DMS79 treated with DMSO at 0.1 percent for 48 hours (cell line): ENCODE measurements around the gene ARX.

Experiments used
- DNase-seq: peaks from one replicate; lab custom pipeline; 2025; lab: John Stamatoyannopoulos, UW

The ARX gene

DNA sequence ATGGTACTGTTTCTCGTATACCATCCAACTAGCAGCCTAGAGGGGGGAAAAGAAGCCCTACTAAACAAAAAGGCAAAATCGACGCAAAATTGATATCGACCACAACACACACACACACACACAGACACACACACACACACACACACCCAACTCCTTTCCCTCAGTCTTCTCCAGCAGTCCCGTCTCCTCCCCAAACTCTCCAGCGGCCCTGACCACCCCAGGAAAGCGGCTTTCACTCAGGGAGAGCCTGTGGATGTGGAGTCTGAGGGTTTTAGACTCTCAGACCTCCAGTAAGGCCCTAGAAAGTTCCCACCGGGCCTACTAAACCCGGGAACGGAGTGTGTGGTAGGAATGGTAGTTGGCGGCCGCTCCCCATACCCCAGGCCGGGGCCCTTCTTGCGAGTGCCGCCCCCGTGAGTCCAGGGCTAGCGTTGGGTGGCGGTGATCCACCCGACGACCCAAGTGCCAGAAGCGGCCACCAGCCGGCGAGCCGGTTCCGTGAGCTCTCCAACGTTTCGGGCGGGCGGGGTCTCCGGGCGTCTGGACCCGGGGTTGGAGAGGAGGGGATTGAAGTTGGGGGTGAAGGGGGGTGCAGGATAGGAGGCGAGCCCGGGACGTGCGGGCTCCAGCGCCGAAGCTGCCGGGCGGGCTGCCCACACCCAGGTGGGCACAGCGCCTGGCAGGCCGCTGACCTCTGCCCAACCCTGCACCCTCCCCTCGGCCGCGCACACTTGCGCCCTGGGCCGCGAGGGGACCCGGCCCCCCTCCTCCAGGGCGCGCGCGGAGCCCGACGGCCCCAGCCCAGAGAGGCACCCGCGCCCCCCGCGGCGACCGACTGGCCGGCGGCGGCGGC, 13.7 kb downstream of the ARX start:
- DNase-seq = no peak

DNA sequence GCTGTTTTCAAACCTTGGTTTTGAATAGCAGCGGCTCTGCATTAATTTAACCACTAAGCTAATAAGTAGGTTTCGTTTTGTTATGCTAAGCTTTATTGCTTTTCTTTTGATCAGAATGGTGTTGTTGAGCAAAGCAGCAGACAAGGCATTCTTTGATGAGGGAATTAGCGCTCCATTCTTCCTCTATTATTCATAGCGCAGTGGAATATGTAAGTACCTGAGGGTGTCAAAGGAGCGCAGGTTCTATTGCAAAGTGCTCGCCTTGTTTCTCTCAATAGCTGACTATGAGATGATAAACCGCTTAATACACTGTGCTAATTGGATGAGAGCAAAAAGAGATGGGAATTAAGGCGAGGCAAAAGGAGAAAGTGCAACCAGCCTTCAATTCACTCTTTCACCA, 16.3 kb downstream of the ARX start:
- DNase-seq = no peak

DNA sequence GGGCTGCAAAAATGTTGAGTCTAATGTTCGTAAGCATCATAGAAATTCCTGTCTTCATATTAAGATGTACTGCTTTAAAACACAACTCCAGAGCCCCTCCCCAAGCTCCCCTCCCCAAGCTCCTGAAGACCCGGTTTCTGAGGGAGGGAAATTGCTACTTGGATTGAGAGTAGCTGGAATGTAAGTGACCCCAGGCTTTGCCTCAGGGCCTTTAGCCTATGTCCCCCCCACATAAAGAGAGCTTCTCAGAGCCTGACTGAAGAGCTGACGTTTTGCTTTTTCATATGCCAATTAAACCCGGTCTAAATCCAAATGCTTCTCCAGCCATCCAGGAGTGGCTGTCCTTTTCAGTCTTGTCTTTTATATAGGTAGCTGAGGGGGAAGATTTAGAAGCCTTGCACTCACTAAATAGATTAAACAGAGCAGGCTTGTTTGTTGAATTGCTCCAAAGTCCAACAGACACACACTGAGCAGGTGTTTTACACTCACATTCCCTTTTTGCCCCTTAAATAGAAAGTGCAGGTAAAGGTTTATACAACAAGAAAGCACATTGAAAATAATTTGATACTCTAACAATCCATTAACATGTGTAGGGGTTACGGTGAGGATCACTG, 19.6 kb downstream of the ARX start:
- DNase-seq = no peak

DNA sequence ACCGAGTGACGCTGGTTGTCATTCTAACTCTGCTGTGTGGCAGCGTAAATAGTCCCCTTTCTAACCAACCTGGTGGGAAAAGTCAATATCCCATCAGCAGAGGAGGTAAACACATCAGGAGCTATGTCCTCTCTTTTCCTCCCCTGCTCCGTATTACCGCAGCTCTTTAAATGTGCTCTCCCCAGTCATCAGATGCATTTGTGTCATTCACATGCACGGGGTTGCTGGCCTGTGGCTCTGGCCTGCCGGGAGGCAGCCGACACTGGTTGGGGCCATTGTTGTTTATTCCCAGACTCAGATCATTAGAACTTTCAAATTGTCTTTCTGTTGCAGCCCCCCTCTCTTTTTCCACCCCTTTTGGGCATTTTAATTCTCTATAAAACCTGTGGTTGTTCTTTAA, 21.9 kb downstream of the ARX start:
- DNase-seq = no peak

DNA sequence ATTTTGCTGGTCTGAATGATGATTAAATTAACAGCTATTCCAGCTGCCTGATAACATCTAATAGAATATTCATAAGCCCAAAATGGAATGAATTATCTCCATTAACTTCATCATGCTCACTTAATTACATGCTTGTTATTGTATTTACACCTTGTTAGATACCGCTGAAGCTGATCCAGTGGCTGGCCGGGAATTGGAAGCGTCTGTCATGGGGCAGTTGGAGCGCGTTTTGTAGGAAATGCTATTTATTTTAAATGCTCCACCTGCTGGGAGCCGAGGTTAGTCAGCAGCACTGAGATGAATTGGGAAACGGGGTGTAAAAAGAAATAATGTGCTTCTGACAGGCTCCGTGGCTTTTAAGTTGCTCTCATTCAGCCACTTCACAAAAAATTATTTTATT, 25.2 kb downstream of the ARX start:
- no peak for DNase-seq

DNA sequence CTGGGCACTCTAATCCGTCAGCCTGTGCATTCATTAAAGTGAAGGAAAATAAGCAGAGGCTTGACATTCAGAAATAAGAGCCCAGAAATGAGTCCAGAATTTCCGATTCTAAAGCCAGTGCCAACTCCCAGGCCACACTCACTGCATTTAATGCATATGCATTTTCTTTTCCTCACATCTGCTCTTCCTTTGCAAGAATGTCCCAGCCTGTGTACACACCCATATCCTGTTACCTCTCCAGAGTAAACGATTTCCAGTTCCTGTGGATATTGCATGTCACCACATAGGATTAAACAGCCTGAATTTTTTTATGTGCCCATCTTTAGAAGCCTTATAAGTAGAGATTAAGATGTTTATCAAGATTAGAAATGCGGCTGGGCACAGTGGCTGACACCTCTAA, 27.5 kb downstream of the ARX start:
- DNase-seq = no peak

DNA sequence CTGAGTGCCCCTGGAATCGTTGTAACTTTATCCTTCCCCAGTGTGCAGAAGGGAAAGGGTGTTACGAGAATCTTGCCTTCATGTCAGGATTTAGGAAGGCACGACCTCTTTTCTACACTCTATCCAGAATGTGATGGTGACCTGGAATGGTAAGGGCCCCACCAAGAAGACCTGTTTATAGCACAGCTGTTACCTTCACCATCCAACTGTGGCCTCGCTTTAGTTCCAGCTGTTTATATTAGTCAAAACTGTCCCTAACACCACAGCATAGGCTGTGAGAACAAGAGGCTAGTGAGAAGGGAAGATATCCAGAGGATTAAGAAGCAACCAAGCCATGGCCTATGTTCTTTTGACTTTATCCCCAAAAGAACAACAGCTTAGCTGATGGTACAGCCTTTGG, 28.0 kb downstream of the ARX start:
- no peak for DNase-seq

DNA sequence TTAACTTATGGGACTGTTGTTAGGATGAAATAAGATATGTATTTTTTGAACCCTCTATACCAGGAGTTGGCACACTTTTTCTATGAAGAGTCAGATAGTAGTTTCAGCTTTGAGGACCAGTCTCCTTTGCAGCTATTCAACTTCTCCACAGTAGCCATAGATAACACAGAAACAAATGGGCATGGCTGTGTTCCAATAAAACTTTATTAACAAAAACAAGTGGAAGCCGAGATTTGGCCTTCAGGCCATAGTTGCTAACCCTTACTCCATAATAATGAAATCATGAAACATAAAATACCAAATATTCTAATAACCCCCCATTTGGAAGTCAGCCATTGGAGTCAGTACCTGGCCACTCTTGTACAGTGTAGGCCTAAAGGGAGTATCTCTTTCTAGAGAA, 30.6 kb downstream of the ARX start:
- DNase-seq = no peak

DNA sequence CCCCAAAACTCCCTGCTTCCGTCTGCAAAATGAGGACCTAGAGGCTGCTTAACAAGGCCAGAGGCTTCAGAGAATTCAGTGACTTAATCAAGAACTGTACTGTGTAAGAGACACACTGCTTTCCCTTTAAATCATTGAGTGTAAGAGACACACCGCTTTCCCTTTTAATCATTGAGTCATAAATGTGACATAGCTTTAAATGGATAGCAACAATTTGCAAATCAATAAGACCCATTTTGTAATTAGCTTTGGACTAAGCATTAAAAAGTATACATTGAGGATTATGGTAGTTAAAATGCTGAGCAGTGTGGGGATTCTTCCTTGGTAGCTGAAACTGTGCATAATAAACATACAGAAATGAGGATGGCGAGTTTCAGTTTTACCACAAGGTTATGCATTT, 31.8 kb downstream of the ARX start:
- no peak for DNase-seq

DNA sequence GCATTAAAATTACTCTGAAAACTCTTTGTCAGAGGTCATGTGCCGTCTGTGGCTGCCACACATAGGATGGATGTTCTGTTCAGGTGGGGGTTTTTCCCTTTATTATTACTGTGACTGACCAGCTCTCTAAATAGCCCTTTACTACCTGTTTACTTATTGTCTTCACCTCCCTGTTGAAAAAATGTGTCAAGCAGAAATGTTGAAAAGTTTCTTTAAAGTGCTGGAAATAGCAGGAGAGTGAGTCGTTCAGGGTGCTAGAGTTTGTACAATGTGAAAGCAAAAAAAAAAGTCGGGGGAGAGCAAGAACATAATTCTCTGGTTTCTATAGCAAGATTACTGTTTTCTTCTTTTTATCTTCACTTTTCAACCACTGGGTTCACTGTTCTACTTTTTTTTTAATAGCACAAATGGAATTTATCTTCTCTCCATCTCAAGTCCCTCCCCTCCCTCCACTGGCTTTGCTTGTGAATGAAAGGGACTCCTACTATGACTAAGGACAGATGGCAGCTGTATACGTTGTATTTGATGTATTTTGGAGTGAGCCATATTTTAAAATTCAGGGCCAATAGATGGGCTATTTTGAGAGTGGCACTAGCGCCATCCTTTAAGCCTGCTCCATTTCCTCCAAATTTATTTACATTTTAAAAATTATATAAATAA, 33.3 kb downstream of the ARX start:
- no peak for DNase-seq

DNA sequence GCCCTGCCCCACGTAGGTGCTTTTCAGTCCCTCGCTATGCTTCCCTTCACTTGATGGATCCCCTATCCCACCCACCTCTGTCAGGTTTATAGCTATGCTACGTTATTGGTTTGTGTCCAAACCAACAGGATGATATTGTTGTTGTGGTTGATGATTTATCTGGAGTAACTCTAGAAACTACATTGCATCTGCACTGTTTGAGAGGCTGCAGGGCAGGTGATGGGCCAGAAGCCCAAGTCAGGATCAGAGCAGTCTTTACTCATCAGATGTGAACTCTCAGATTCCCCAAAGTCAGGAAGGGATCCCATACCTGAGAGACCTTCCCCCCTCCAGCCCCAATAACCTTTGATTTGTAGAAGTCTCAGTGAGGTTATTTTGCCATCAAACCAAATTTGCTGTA, 34.7 kb downstream of the ARX start:
- DNase-seq = no peak

DNA sequence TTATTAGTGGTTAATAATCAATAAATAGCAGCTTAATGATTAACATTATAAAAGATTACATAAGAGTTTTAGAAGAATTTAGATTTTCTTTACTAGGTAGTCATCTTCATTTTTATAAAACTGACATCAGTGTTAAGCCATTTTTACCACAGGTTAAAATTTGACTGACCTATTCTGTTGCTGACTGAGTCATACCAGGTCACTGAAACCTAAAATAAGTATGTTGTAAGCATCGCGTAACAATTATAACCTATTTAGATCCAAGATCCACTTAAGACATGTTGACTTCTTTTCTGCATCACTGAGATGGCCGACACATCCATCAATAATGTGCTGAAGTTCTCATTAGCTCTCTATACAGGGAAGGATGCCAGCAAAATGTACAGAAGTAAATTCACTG, 36.7 kb downstream of the ARX start:
- DNase-seq = no peak

DNA sequence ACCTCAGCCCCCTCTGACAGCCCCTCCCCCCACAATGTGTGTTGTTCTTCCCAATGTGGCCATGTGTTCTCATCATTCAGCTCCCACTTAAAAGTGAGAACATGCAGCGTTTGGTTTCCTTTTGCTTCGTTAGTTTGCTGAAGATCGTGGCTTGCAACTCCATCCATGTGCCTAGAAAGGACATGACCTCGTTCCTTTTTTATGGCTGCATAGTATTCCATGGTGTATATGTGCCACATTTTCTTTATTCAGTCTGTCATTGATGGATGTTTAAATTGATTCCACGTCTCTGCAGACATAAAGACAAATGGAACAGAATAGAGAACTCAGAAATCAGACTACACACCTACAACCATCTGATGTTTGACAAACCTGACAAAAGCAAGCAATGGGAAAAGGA, 46.0 kb downstream of the ARX start:
- DNase-seq = no peak

DNA sequence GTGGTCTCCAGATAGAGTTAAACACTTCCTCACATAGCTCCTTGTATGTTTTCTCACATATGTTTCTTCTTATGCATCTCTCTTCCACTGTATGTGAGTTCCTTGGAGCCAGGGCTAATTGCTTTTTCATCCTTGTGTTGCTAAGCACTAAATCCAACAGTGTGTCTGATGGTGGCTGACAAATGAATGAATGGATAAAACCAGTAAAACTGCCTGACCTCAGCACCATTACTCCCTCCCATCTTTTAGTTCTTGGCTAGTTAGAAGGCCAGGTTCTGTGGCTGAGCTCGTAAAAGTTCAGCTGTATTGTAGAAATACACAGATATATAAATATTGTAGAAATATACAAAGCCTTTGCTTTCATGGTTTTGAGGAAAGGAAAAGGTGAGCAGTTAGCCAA, 50.4 kb downstream of the ARX start:
- no peak for DNase-seq

DNA sequence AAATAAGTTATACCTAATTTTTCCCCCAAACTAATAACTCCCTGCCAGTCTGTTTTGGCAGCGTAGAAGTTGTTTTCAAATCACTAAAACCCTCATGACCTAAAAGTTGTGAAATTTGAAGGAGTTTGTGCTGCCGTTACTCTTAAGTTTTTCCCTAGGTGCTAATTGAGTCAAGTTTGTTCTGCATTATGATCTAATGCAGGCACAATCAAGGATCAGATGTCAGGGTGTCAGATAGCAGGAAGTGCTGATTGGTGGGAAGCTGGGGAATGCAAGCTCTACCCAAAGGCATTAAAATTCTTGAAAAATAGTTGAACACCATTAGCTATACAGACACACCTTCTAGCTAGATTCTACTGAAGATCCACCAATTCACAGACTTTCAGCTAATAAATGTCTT, 51.9 kb downstream of the ARX start:
- no peak for DNase-seq

DNA sequence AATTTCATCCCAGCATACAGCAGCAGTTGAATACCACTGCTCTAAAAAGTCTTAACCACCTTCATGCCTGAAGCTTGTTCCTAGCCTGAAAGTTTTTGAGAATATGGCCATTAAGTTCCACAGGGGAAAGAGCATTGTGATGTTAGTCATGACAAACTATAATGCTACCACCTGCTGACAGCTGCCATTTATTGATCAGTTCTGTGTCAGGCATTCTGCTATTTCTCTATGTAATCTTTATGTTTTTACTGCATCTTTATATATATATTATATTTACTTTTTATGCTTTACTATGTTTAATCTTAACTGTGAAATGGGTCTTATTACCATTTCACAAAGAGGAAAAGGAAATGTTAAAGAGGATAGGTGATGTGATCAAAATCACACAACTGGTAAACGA, 54.0 kb downstream of the ARX start:
- no peak for DNase-seq

DNA sequence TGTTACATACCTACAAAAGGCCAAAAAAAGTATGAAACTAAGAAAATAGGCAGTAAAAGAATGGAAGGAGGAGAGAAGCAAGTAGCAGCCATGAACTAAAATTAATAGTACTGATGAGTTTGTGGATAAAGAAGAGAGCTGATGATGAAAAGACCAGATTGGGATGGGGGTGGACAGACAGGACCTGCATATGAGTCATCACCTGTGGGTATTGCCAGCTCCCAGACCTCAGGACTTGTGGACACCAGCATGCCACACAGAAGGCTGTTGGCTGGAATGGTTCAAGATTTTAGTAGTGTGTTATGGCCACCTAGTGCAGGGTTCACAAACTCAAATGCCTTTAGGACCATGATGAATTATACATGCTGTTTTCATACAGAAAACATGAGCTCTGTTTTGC, 58.9 kb downstream of the ARX start:
- DNase-seq = no peak

DNA sequence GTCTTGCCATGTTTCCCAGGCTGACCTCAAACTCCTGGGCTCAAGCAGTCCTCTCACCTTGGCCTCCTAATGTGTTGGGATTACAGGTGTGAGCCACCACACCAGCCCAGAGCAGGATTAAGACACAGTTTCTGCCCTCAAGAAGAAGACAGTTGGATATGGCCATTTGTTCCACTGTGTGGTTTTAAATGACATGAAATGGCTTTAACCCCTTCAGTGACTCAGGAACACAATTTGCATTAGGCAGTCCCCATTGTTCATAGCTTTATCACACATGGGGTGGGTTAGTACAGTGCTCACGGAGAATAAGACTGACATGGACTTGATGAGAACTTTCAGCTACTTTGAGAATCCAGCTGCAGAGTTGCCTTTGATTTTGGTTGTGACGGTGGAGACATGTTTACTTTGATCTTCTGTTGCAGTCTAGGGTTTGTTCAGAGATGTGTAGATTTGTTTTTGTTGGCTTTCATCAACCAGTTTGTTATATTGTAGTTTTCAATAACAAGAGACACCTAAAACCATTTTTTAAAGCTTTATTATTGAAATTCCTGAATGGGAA, 60.3 kb downstream of the ARX start:
- no peak for DNase-seq

DNA sequence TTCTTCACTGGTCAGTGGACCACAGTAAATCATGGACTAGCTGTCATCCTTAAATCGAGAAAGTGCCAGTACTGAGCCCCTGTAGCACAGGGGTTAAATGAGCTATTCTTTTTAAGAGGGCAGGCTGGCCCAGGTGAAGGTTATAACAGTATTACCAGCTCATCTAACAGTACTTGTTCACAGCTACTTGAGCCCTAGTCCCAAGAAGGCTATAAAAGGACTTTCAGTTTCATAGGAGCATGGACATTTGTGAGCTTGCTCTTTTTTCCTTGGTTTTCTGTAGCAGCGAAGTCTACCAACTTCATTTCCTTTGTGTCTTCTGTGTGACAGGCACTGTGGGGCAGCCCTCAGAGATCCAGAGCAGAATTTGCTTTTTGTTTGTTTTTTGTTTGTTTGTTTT, 61.0 kb downstream of the ARX start:
- no peak for DNase-seq
